Dendritic cell treated with granulocyte-macrophage colony-stimulating factor and Interleukin-4, amounts not matched to agents 40 ng/mL and 50 ng/mL, for 4 days (primary cell): ENCODE results near the gene ZNF860.

Source experiments
- H3K27ac Mint-ChIP-seq: one replicate; pipeline ENCODE4 v1.8.0; 2022; ENCODE audit warnings: mild to moderate bottlenecking, mixed read lengths
- H3K27me3 Mint-ChIP-seq: one replicate; pipeline ENCODE4 v1.8.0; 2022; ENCODE audit warnings: mild to moderate bottlenecking, mixed read lengths
- H3K36me3 Mint-ChIP-seq: one replicate; pipeline ENCODE4 v1.8.0; 2022; ENCODE audit warnings: low read depth, mixed read lengths
- H3K4me1 Mint-ChIP-seq: one replicate; pipeline ENCODE4 v1.8.0; 2022; ENCODE audit warnings: low read depth, mixed read lengths
- H3K4me3 Mint-ChIP-seq: one replicate; pipeline ENCODE4 v1.8.0; 2022; ENCODE audit warnings: mild to moderate bottlenecking, moderate library complexity, mixed read lengths
- H3K9me3 Mint-ChIP-seq: one replicate; pipeline ENCODE4 v1.8.0; 2022; ENCODE audit warnings: mixed read lengths
- intact Hi-C: fragments of 100-400 bp; cut with micrococcal nuclease; formaldehyde crosslinking; loops from one replicate; pipeline ENCODE4 v1.15.0; 2022

ZNF860 gene

DNA sequence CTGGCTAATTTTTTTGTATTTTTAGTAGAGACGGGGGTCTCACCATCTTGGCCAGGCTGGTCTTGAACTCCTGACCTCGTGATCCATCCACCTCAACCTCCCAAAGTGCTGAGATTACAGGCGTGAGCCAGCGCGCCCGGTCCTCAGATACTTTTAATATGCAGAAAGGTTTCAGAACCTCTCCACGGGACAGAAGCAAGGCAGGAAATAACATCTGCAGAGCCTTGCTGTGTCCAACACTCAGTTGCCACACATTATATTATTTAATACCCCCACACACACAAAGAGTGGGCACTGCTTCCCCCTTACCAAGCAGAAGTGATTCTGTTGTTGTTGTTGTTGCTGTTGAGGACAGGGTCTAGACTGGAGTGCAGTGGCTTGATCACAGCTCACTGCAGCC is 28.5 kb upstream of the ZNF860 start:
- no peaks in the 10 kb centered on the region for H3K36me3 Mint-ChIP-seq
- H3K4me1 Mint-ChIP-seq: no peaks in the 10 kb centered on the region
- H3K27me3 Mint-ChIP-seq: peaks cover 2% of the 10 kb centered on the region
- no peak overlapping the region for H3K27ac Mint-ChIP-seq
- H3K9me3 Mint-ChIP-seq: peaks cover 15% of the 10 kb centered on the region
- H3K4me3 Mint-ChIP-seq: no peak overlapping the region
- intact Hi-C loops: no loop called here

DNA sequence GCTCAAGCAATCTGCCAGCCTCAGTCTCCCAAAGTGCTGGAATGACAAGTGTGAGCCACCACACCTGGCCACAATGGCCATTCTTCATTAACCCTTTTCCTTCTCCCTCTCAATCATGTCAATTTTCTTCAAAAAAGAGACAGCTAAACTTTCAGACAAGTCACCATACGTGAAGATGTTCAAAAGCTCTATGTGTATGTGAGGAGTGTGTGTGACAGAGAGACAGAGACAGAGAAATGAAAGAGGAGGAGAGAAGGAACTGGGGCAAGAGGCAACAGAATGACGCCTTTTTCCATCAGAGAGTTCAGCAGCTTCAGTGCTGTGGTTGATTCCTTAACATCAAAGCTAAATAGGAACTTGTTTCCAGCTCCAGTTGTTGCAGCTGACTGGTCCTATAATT is 27.9 kb upstream of the ZNF860 start:
- Mint-ChIP-seq H3K27me3 (peaks cover 2% of the 10 kb centered on the region), H3K36me3 (no peaks in the 10 kb centered on the region), H3K4me3 (no peak overlapping the region)

DNA sequence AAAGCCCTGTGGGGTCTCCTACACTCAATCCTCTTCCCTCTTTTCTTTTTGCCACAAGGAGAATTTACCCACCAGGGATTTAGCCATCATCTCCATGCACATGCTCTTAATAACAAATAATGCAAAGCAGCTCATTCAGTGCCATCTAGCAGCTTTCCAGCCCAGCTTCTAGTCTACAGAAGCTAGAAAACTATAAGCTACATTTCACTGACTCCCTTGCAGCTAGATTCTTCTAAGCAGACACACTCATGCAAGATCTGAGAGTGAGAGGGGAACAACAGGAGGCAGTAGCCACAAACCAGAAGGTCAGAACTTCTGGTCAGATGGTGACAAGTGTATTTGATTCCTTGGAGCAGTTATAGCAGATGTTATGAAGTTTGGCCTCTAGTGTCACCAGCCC is 26.0 kb upstream of the ZNF860 start:
- no peaks in the 10 kb centered on the region for H3K36me3 Mint-ChIP-seq
- peaks cover 15% of the 10 kb centered on the region for H3K9me3 Mint-ChIP-seq
- H3K27ac Mint-ChIP-seq: no peak overlapping the region
- H3K27me3 Mint-ChIP-seq: peaks cover 3% of the 10 kb centered on the region
- H3K4me1 Mint-ChIP-seq: no peaks in the 10 kb centered on the region
- H3K4me3 Mint-ChIP-seq: no peak overlapping the region
- intact Hi-C loops: no loop called here

More for the DNA sequence above, 27.9 kb upstream of the ZNF860 start:
- intact Hi-C loops: no loop called here
- Mint-ChIP-seq H3K4me1 (no peaks in the 10 kb centered on the region), H3K27ac (no peak overlapping the region), H3K9me3 (peaks cover 15% of the 10 kb centered on the region)

DNA sequence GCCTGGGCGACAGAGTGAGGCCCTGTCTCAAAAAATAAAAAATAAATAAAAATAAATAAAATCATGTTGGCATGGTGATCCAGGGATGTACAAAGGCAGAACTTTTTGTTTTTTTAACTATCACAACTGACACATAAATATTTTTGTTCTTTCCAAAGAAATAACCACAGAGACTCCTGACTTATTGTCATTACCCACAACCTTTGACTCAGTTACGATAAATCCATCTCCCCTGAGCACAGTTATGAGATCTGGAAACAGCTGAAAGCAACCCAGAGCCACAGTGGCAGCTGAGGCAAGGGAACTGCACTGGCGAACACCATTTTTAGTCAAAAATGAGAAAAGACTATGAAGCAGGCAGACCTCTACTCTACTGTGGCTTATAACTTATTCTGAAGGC is 24.4 kb upstream of the ZNF860 start:
- peaks cover 15% of the 10 kb centered on the region for H3K9me3 Mint-ChIP-seq

DNA sequence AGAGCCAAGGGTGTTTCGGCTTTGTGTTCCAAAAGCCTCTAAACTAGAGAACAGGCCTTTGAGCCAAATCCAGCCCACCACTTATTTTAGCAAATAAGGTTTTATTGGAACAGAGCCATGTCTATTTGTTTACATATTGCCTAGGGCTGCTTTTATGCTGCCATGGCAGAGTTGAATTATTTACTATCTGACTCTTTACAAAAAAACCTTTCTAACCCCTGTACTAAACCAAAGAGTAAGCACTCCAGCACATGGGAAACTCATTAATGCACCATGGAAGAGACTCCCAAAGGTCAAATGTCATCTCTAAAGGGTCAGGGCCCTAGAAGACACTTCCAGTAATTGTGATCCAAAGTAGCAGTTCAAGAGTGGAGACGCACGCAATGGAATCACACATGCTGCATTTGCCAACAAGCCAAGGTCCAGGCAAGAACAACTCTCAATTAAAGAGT is 22.8 kb upstream of the ZNF860 start:
- no peak overlapping the region for H3K4me3 Mint-ChIP-seq

More for the DNA sequence above, 24.4 kb upstream of the ZNF860 start:
- Mint-ChIP-seq H3K27ac (no peak overlapping the region), H3K27me3 (peaks cover 8% of the 10 kb centered on the region), H3K4me1 (no peaks in the 10 kb centered on the region), H3K36me3 (no peaks in the 10 kb centered on the region), H3K4me3 (no peak overlapping the region)
- intact Hi-C loops: no loop called here

DNA sequence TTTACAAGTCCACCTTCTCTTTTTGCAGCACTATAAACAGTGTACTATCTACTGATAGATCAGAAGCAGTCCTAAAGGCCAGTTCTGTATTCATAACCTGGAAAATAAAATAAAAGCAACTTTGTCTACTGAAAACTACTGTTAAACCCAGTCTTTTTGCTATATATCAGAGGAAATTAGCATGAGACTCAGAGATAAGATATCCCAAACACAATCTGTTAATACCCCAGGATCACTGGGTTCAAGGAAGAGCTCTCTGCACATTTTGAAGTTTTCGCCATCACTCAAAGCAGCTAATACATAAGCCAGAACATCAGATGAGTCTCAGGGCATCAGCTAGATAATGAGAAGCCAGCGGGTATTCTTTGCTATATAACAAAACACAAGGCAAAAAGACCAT is 22.3 kb upstream of the ZNF860 start:
- Mint-ChIP-seq H3K36me3 (no peaks in the 10 kb centered on the region), H3K27ac (no peak overlapping the region), H3K4me3 (no peak overlapping the region), H3K9me3 (peaks cover 15% of the 10 kb centered on the region), H3K27me3 (peaks cover 14% of the 10 kb centered on the region), H3K4me1 (peaks cover 6% of the 10 kb centered on the region)
- intact Hi-C loops: no loop called here

More for the DNA sequence above, 22.8 kb upstream of the ZNF860 start:
- Mint-ChIP-seq H3K27ac (no peak overlapping the region), H3K27me3 (peaks cover 11% of the 10 kb centered on the region), H3K9me3 (peaks cover 15% of the 10 kb centered on the region), H3K4me1 (peaks cover 6% of the 10 kb centered on the region), H3K36me3 (no peaks in the 10 kb centered on the region)
- intact Hi-C loops: no loop called here

DNA sequence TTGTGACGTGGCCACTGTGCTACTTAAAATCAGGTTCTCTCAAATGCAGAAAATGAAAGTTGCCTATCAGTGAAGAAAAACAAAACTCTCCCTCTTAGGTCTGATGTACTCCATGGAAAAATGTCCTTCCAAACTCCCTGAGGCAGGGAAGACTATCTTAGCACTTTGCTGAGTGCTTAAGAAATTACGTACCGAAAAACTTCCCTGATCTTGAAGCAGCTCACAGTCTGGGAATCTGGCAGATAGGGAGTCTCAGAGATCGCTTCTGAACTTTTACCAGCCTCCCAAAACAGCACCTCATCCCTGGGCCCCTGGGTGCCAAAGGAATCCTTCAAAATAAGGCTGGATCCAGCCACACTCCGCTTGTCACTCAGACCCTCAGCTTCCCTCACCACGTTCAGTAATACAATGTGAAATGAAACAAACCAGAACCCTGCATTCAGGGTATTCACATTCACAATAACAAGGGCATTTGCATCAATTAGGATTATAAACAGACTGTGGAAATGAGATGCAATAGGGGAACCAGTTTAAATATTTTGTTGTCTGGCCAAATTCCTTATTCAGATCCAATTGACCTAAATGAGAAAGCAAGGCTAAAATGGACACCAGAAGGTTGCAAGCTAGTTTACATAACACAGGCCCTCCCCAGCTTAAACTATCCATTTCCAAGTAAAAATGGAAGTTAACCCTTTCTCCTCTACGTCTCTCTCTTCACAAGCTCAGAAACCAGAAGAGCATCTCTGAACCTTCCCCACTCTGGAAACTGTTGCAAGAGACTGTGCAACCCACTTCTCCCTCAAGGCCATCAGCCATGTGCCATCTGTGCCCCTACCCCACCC is 21.4 kb upstream of the ZNF860 start:
- Mint-ChIP-seq H3K36me3 (no peaks in the 10 kb centered on the region), H3K4me3 (no peak overlapping the region), H3K27me3 (peaks cover 13% of the 10 kb centered on the region), H3K4me1 (peaks cover 6% of the 10 kb centered on the region), H3K27ac (no peak overlapping the region), H3K9me3 (peaks cover 9% of the 10 kb centered on the region)
- intact Hi-C loops: no loop called here

DNA sequence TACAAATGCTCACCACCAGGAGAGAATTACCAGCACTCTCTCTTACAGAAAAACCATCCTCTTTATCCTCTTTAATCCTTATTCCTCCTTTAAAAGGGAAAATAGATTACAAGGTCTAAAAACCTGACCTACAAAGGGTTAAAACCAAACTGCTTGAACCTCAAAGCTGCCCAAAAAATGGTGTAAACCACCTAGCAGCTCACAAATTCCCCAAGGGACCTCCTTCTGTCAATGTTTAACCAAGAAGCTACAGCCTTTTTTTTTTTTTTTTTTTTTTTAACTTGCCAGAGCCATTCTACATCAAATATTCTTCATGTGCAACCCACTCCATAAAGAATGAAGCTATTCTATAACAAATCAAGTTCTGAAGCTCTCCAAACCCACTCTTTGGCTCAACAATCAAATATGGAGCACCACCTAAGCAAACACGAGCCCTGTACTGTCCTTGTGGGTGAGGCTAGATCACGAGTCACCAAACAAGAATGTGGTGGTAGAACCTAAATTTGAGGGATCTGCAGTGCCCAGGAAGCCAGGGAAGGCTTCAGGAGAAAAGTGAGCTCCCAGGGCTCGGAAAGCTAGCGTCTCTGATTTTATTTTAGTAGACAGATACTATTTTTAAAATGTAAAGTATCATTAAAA is 20.6 kb upstream of the ZNF860 start:
- H3K9me3 Mint-ChIP-seq: peaks cover 2% of the 10 kb centered on the region
- peaks cover 13% of the 10 kb centered on the region for H3K27me3 Mint-ChIP-seq
- intact Hi-C loops: no loop called here
- no peaks in the 10 kb centered on the region for H3K36me3 Mint-ChIP-seq
- H3K27ac Mint-ChIP-seq: no peak overlapping the region
- H3K4me1 Mint-ChIP-seq: peaks cover 6% of the 10 kb centered on the region
- no peak overlapping the region for H3K4me3 Mint-ChIP-seq

DNA sequence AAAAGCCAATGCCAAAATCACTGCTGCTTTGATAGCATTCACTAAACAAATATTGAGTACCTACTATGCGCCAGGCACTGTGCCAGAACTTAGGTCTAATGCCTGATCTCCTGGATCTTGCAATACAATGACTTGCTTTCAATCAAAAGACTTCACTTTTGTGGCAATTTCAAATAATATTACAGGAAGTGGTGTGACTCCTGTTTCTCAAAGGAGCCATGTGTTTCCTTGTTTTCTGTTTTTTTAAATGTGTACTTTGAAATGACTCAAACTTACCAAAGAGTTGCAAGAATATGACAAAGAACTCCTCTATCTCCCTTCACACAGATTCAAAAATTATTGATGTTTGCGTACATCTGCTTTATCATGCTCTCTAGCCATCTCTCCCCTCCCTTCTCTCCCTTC is 18.7 kb upstream of the ZNF860 start:
- H3K27ac Mint-ChIP-seq: no peak overlapping the region
- intact Hi-C loops: no loop called here
- H3K9me3 Mint-ChIP-seq: no peaks in the 10 kb centered on the region
- H3K27me3 Mint-ChIP-seq: peaks cover 15% of the 10 kb centered on the region
- H3K4me3 Mint-ChIP-seq: no peak overlapping the region
- H3K36me3 Mint-ChIP-seq: no peaks in the 10 kb centered on the region
- H3K4me1 Mint-ChIP-seq: peaks cover 6% of the 10 kb centered on the region

DNA sequence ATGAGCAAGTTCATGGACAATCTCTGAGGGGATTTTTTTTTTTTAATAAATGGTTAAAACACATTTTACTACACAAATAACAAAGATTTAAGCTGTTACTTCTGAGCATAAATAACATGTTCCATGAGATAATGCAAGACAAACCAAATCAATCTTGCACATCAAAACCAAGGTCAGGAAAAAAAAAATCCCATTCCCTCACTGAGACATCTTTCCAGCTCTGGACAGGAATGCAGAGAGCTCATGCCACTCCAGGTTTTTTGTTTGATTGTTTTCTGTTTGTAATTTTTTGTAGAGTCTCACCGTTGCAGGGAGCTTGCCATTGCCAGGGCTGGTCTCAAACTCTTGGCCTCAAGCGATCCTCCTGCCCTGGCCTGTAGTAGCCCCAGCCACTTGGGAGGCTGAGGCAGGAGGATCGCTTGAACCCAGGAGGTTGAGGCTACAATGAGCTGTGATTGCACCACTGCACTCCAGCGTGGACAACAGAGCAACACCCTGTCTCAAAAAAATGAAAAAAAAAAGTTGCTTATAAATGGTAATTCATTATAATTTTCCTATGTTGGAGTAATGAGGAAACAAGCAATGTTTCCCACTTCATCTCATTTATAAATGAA is 14.5 kb upstream of the ZNF860 start:
- Mint-ChIP-seq H3K27ac (no peak overlapping the region), H3K27me3 (peaks cover 10% of the 10 kb centered on the region), H3K4me1 (peaks cover 6% of the 10 kb centered on the region), H3K36me3 (no peaks in the 10 kb centered on the region), H3K9me3 (no peaks in the 10 kb centered on the region), H3K4me3 (no peak overlapping the region)
- intact Hi-C loops: no loop called here

DNA sequence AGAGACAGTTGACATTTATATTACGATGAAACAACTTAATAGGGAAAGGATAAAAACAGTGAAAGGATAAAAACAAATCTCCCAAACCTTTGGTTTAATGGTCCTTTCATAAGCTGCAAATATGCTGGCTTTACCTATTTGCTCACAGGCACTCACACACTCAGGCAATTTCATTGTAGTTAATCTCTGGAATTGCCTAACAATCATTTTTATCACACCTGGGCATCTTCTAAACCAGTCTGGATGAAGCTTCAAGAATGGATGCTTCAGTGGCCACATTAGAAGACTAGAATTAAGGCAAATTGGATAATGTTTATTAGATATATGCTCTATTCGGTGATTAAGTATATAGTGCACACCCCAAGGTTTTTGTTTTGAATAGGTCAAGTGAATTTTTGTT is 14.0 kb upstream of the ZNF860 start:
- Mint-ChIP-seq H3K9me3 (no peaks in the 10 kb centered on the region), H3K36me3 (no peaks in the 10 kb centered on the region), H3K27me3 (peaks cover 10% of the 10 kb centered on the region), H3K4me1 (peaks cover 6% of the 10 kb centered on the region), H3K4me3 (no peak overlapping the region), H3K27ac (no peak overlapping the region)
- intact Hi-C loops: no loop called here

DNA sequence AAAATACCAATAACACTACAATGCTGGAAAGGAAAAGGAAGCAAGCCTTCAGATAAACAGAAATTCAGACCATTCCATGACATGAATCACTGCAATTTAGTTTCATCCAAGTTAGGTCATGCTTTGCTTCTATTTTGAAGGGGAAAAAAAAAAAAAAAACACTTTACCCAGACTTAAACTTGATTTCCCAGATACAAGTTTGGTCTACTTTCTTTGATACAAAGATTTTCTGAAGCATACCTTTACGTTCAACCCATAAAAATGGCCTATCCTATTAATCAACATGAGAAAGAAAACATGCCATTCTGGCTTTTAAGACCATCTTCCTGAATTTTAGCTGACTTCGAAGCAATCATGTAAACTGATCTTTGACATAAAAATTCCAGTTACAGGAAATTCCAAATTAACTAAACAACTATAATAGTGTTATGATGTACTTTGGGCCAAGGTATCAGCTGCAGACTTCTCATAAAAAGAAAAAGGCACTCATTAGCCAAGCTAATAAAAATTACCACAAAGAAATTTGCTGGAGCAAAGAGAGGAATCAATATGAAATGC is 13.1 kb upstream of the ZNF860 start:
- no peak overlapping the region for H3K4me3 Mint-ChIP-seq
- H3K27me3 Mint-ChIP-seq: peaks cover 8% of the 10 kb centered on the region
- no peak overlapping the region for H3K27ac Mint-ChIP-seq
- no peaks in the 10 kb centered on the region for H3K4me1 Mint-ChIP-seq
- no peaks in the 10 kb centered on the region for H3K9me3 Mint-ChIP-seq
- no peaks in the 10 kb centered on the region for H3K36me3 Mint-ChIP-seq
- intact Hi-C loops: no loop called here

DNA sequence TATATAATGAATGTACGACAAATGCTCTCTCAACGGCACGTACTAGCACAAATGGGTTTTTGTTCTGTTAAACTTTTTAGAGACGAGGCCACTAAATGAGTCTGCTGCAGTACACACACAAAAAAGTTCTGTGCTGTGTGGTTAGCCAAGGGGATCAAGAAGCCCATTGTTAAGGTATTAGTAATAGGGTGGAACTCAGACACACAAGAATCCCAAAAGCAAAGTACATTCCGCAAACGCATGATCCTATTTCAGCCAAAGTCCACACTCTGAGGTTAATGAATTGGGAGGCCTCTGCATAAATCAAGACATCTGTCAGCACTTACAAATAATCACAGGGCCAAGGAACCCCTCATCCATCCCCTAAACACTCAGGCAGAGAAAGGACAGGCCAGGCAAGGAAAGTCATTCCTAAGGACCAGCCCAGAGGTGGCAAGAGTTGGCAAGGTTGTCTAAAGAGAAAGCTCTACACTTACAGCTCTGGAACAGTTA is 12.6 kb upstream of the ZNF860 start:
- peaks cover 4% of the 10 kb centered on the region for H3K27me3 Mint-ChIP-seq
- no peak overlapping the region for H3K27ac Mint-ChIP-seq
- no peak overlapping the region for H3K4me3 Mint-ChIP-seq
- H3K36me3 Mint-ChIP-seq: no peaks in the 10 kb centered on the region
- intact Hi-C loops: no loop called here
- no peaks in the 10 kb centered on the region for H3K9me3 Mint-ChIP-seq
- no peaks in the 10 kb centered on the region for H3K4me1 Mint-ChIP-seq

DNA sequence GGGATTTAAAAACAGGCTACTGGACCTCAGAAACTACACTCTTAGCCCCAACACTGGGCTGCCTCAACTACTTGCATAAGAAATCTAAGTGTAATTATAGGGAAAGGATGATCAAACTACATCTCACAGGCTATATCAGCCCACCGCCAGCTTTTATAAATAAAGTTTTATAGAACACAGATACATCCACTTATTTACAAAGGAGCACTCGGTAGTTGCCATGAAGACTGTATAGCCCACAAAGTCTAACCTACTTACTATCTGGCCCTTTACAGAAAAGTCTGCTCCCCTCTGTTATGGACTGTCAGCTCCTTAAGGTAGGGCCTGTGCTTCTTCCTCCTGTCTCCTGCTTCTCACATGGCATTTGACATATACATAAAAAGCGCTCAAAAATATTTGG is 9.9 kb upstream of the ZNF860 start:
- Mint-ChIP-seq H3K36me3 (no peaks in the 10 kb centered on the region), H3K4me3 (no peak overlapping the region), H3K4me1 (no peaks in the 10 kb centered on the region), H3K27ac (no peak overlapping the region), H3K9me3 (no peaks in the 10 kb centered on the region), H3K27me3 (peaks cover 8% of the 10 kb centered on the region)
- intact Hi-C loops: no loop called here
